Cardiac septum (tissue), 1 donor: ENCODE data around the gene SF3A2. TPM values are rescaled to one million over a fixed set of nuclear protein-coding genes. Genes with fewer than 3 reads are reported as not detected.

ENCODE experiments used
- DNase-seq: peaks from one replicate; pipeline ENCODE4 v3.0.0-alpha.2; 2020; ENCODE audit warnings: low spot score
- intact Hi-C: fragments of 100-400 bp; cut with DNase I; formaldehyde crosslinking; loops from one replicate; pipeline ENCODE4 v1.14.0; 2022
- microRNA-seq: library from miRNA; unstranded; fragments of <30 nt; microRNA quantifications from one replicate; pipeline ENCODE4 v1.2.0, GENCODE V29; 2020
- total RNA-seq: library from RNA; stranded (reverse); fragmentation: NEBNext Ultra II Directional; extraction: Animal tissue kit (Norgen Biotek cat#: 25700); gene quantifications from one replicate; pipeline ENCODE4 v1.2.1, GENCODE V29; 2021
- donor health status: DM: no; HTN: no; CAD: no.

The SF3A2 gene
- total RNA-seq, 1 donor from 2014 or later: 34.1 TPM

- DNase-seq: peak; percentile 96
- intact Hi-C loops: no loop called here
These were observed 45.6 kb downstream of the SF3A2 start, which contains the start of gene PEAK3 for GRCh38 chr19:2282062-2282861. Gene PEAK3, minus strand, starts transcription at chr19:2282175. Its CDS starts 1,244 bp downstream, at chr19:2280931.

- DNase-seq: no peak
- intact Hi-C loops: no loop called here
These were observed 46.2 kb downstream of the SF3A2 start for GRCh38 chr19:2282862-2283237.

- DNase-seq: no peak
- intact Hi-C loops: no loop called here
These were observed 47.3 kb downstream of the SF3A2 start for GRCh38 chr19:2283835-2284507.

- no peak for DNase-seq
- intact Hi-C loops: no loop called here
These were observed 49.9 kb downstream of the SF3A2 start for GRCh38 chr19:2286402-2287140.

GRCh38 chr19:2287585-2288337, 51.1 kb downstream of the SF3A2 start:
- DNase-seq: no peak
- intact Hi-C loops: no loop called here

- intact Hi-C loops: no loop called here
- no peak for DNase-seq
These were observed 51.8 kb downstream of the SF3A2 start for GRCh38 chr19:2288338-2288817.

GRCh38 chr19:2288818-2289713, 52.4 kb downstream of the SF3A2 start:
- intact Hi-C loops: no loop called here
- no peak for DNase-seq

- peak; percentile 88 for DNase-seq
- intact Hi-C loops: no loop called here
These were observed 53.3 kb downstream of the SF3A2 start for GRCh38 chr19:2289714-2290435.

- no peak for DNase-seq
- intact Hi-C loops: no loop called here
These were observed 54.0 kb downstream of the SF3A2 start for GRCh38 chr19:2290441-2291184.

GRCh38 chr19:2291185-2291751, 54.6 kb downstream of the SF3A2 start:
- DNase-seq: no peak
- intact Hi-C loops: no loop called here

- intact Hi-C loops: no loop called here
- DNase-seq: no peak
These were observed 58.2 kb downstream of the SF3A2 start for GRCh38 chr19:2294687-2295335.

GRCh38 chr19:2296141-2296540, 59.5 kb downstream of the SF3A2 start:
- intact Hi-C loops: no loop called here
- no peak for DNase-seq

Small RNA genes within 50 kb of the gene (microRNA-seq; reads per million reads assigned to microRNA genes)
- gene MIR1227: 2.2 reads per million
- gene MIR4321: not detected

Other genes starting within 250 kb of the SF3A2 start
- 60.5 TPM for gene BTBD2, start 221.1 kb upstream of the SF3A2 start, total RNA-seq
- gene MKNK2, start 185.6 kb upstream of the SF3A2 start, total RNA-seq: 122 TPM
- gene MOB3A, start 140.5 kb upstream of the SF3A2 start, total RNA-seq: 17.0 TPM
- 4.3 TPM for gene IZUMO4, start 139.9 kb upstream of the SF3A2 start, total RNA-seq
- gene AP3D1, start 85.3 kb upstream of the SF3A2 start, total RNA-seq: 89.0 TPM
- 15.2 TPM for gene DOT1L, start 72.9 kb upstream of the SF3A2 start, total RNA-seq
- gene PLEKHJ1, start 495 bp upstream of the SF3A2 start, total RNA-seq: 51.2 TPM
- gene AMH, start 12.5 kb downstream of the SF3A2 start, total RNA-seq: 1.5 TPM
- gene JSRP1, start 19.6 kb downstream of the SF3A2 start, total RNA-seq: 0.46 TPM
- 0.19 TPM for gene PEAK3, start 45.4 kb downstream of the SF3A2 start, total RNA-seq
- gene LINGO3, start 71.3 kb downstream of the SF3A2 start, total RNA-seq: not detected
- 42.7 TPM for gene LSM7, start 91.8 kb downstream of the SF3A2 start, total RNA-seq
- 27.4 TPM for gene SPPL2B, start 91.9 kb downstream of the SF3A2 start, total RNA-seq
- not detected for gene TMPRSS9, start 123.4 kb downstream of the SF3A2 start, total RNA-seq
- gene TIMM13, start 190.8 kb downstream of the SF3A2 start, total RNA-seq: 57.3 TPM
- gene LMNB2, start 220.1 kb downstream of the SF3A2 start, total RNA-seq: 13.2 TPM
- gene GADD45B, start 239.3 kb downstream of the SF3A2 start, total RNA-seq: 54.4 TPM